ENCODE results near the gene ETV2.
"Not testable (repeated sequence)": the region's sequence is repeated elsewhere in the genome, so short reads cannot be mapped to it uniquely, and the experiment has no call there.

ETV2 gene

GRCh38 chr19:35628565-35629331, 12.8 kb upstream of the ETV2 start, which contains the start of gene RBM42:
Gene RBM42 (plus strand): TSS chr19:35629036. CDS start chr19:35629154, 118 bp downstream.
- DNase-seq, result peak; percentile 96

GRCh38 chr19:35629332-35629633, 12.3 kb upstream of the ETV2 start:
- DNase-seq, result no peak

DNA sequence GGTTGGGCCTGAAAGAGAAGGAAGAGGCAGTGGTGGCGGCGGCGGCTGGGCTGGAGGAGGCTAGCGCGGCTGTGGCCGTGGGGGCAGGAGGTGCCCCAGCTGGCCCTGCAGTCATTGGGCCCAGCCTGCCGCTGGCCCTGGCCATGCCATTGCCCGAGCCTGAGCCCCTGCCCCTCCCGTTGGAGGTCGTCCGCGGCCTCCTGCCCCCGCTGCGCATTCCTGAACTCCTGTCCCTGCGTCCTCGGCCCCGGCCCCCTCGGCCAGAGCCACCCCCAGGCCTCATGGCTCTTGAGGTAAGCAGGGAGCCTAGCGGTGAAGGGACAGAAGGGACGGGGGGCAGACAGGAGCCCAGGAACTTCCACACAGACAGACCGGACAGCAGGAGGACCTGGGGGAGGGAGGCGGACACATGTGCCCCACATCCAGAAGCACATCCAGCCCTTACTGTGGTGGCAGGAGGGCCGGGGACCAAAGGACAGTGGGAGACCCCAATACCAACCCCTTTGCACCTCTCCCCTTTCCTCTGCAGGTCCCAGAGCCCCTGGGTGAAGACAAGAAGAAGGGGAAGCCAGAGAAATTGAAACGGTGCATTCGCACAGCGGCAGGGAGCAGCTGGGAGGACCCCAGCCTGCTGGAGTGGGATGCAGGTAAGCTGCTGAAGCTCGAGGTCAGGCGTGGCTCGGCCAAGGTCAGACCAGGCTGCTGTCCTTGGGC, 7.7 kb upstream of the ETV2 start:
- no peak for DNase-seq

GRCh38 chr19:35636651-35637050, 4.9 kb upstream of the ETV2 start:
- no peak for DNase-seq

DNA sequence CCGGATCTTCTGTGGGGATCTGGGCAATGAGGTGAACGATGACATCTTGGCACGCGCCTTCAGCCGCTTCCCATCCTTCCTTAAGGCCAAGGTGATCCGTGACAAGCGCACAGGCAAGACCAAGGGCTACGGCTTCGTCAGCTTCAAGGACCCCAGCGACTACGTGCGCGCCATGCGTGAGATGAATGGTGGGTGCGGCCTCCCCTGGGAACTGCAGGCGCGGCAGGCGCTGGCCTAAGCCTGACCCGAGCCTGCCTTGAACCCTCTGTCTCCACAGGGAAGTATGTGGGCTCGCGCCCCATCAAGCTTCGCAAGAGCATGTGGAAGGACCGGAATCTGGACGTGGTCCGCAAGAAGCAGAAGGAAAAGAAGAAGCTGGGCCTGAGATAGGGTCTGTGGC, 4.4 kb upstream of the ETV2 start:
- no peak for DNase-seq

GRCh38 chr19:35639321-35639639, 2.3 kb upstream of the ETV2 start:
- DNase-seq, result no peak

GRCh38 chr19:35639863-35640262, 1.7 kb upstream of the ETV2 start:
- DNase-seq, result no peak

GRCh38 chr19:35642312-35642711, 767 bp downstream of the ETV2 start:
- no peak for DNase-seq

GRCh38 chr19:35642798-35643254, 1.3 kb downstream of the ETV2 start:
- no peak for DNase-seq

GRCh38 chr19:35643255-35644205, 2.0 kb downstream of the ETV2 start:
- peak; percentile 75 for DNase-seq

DNA sequence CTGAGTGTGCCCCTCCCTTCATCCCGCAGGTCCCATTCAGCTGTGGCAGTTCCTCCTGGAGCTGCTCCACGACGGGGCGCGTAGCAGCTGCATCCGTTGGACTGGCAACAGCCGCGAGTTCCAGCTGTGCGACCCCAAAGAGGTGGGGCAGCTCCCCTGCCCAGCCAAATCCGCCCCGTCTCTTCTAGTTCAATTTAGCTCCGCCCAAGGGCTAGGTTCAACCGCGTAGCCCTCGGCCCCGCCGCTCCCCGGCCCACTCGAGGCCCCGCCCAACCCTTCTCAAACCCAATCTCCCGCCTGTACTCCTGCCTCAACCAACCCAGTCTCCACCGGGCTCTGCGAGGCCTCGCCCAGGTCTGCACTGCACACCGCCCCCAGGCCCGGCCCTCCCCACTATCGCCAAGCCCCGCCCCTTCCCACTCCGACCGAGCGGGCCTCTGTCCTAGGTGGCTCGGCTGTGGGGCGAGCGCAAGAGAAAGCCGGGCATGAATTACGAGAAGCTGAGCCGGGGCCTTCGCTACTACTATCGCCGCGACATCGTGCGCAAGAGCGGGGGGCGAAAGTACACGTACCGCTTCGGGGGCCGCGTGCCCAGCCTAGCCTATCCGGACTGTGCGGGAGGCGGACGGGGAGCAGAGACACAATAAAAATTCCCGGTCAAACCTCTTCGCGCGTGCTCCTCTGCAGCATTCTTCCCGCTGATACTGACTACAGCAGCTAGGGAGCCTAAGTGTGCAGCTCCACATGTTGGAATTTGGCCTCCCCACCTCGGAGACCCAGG, 2.9 kb downstream of the ETV2 start:
- peak; percentile 93 for DNase-seq

DNA sequence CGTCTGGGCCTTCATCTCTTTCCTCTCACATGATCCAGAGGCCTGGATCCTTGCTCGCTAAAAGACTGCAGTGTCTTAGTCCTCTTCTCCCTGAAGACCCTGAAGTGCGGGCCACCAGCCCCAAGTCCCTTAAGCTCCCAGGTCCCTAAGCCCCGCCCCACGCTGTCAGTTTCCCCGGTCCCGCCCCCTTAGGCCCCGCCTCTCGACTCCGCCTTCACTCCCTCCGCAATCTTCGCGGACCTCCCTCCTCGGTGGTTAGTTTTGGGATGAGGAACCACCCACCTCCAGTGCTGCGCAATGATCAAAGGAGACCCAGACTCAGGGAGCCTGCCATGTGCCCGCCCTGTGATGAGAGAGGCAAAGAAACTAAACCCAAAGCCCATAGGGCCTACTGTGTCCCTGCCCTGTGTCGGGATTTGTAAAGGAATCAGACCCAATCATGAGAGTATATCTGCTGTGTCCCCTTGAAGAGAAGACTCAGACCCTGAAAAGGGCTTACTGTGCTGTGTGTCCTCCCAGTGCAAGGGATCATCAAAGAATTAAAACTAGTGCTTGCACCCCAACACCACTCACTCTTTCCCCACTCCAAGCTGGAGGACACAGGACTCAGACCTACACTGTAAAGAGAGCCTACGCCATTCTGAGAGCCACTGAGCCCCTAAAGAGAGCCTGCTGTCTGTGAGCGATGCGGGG, 3.6 kb downstream of the ETV2 start:
- DNase-seq, result peak; percentile 56

DNA sequence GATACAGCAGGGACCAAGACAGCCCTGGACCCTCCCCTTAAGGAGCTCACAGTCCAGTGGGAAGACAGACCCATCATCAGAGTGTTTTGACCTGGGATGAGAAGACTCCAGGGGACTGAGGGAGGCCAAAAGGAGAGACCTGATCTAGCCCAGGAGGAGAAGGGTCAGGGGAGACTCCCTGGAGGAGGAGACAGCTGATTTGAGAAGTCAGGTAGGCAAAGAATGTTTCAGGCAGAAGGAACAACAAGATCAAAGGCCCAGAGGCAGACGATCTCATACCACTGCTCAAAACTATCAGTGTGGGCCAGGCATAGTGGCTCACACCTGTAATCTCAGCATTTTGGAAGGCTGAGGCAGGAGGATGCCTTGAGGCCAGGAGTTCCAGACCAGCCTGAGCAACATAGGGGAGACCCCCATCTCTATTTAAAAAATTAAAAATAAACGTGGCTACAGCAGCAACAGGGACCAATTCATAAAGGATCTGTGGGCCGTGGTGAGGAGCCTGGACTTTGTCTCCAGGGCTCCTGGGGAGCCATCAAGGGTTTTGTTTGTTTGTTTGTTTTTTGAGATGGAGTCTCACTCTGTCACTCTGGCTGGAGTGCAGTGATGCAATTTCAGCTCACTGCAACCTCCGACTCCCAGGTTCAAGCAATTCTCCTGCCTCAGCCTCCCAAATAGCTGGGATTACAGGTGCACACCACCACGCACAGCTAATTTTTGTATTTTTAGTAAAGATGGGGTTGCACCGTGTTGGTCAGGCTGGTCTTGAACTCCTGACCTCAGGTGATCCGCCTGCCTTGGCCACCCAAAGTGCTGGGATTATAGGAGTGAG, 4.4 kb downstream of the ETV2 start:
- DNase-seq, result no peak

GRCh38 chr19:35648017-35648961, 6.7 kb downstream of the ETV2 start, which contains the start of gene COX6B1:
Gene COX6B1 (plus strand): TSS chr19:35648323. CDS start chr19:35651244, 2,921 bp downstream.
- DNase-seq, result peak; percentile 90

GRCh38 chr19:35650581-35650980, 9.0 kb downstream of the ETV2 start:
- no peak for DNase-seq

- DNase-seq, result not testable (repeated sequence)
Observed at GRCh38 chr19:35654828-35655227, 13.3 kb downstream of the ETV2 start.

DNA sequence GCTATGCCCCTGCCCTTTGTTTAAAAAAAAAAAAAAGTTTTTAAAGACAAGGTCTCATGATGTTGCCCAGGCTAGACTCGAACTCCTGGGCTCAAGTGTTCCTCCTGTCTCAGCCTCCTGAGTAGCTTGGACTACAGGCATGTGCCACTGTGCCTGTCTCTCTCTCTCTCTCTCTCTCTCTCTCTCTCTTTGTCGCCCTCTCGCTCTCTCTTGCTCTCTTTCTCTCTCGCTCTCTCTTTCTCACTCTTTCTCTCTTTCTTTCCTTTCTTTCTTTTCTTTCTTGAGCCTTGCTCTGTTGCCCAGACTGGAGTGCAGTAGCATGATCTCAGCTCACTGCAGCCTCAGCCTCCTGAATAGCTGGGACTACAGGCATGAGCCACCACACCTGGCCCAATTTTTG, 14.1 kb downstream of the ETV2 start:
- no peak for DNase-seq

DNA sequence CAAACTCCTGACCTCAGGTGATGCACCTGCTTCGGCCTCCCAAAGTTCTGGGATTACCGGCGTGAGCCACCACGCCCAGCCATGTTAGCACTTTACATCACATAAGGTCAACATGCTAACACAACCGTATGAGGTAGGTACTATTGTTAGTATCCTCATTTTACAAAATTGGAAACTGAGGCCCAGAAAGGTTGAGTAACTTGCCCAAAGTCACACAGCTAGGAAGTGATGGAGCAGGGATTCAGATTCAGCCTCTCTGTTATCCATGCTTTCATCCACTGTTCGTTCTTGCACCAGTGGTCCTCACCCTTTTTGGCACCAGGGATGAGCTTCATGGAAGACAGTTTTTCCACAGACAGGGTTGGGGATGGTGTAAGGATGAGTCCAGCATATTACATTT, 15.2 kb downstream of the ETV2 start:
- DNase-seq, result no peak

- DNase-seq, result no peak
Observed at GRCh38 chr19:35657904-35658700, 16.6 kb downstream of the ETV2 start.

Measured in activated gamma-delta T cell treated with Interleukin-2 at 50 U/mL for 16 hours (primary cell).